Esophagus muscularis mucosa (tissue), 4 donors: ENCODE results near the gene ACSBG1.

Experiments
- CTCF ChIP-seq, 3 experiments: fragments of 200-600 bp in 2 of 3; fragments of 450-650 bp in 1 of 3; sonication (generic) in 2 of 3; IDR thresholded peaks; one replicate each; pipeline ENCODE4 v1.5.1; 2017 to 2019; ENCODE audit warnings: antibody characterized with exemption in 3 of 3, mild to moderate bottlenecking in 2 of 3, moderate library complexity in 1 of 3
- EP300 ChIP-seq: sonication (generic); formaldehyde crosslinking; IDR thresholded peaks from one replicate; pipeline ENCODE4 v1.6.1; 2017; ENCODE audit warnings: antibody characterized with exemption
- POLR2A ChIP-seq: fragments of 450-650 bp; IDR thresholded peaks from one replicate; pipeline ENCODE4 v1.6.1; 2017; ENCODE audit warnings: antibody characterized with exemption, moderate library complexity, mild to moderate bottlenecking, low read depth
- POLR2AphosphoS5 ChIP-seq, 2 donors: sonication (generic); formaldehyde crosslinking; IDR thresholded peaks; one replicate each; pipeline ENCODE4 v1.6.1; 2017; ENCODE audit warnings: antibody characterized with exemption in 2 of 2

DNA sequence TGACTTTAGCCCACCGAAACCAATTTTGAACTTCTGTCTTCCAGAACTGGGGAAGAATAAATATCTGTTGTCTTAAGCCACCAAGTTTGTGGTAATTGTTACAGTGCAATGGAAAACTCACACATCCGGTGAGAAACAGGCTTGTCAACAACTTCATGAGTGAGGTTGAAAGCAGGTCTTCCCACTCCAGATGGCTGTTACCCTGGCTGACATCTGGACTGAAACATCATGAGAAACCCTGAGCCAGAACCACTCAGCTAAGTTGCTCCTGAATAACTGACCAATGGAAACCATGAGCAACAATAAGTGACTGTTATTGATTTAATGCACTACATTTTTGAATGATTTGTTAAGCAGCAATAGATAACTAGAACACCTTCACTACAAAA is 10.3 kb downstream of the ACSBG1 start:
- TF ChIP-seq CTCF (IDR thresholded peaks at IDR 0.05): no peak
- TF ChIP-seq POLR2AphosphoS5 (IDR thresholded peaks at IDR 0.05): no peak
- TF ChIP-seq POLR2A: no peak
- no peak for TF ChIP-seq EP300
